CD4-positive, alpha-beta T cell treated with Interleukin-6 for 4 hours (primary cell): ENCODE results near the gene RNF126.
"Not testable (repeated sequence)": the region's sequence is repeated elsewhere in the genome, so short reads cannot be mapped to it uniquely, and the experiment has no call there.

Experiments
- DNase-seq: peaks from one replicate; pipeline ENCODE4 v3.0.0-alpha.2; 2020; ENCODE audit warnings: mixed read lengths

RNF126 gene

GRCh38 chr19:662962-663681 lies at the start of gene RNF126:
RNF126 (minus strand) TSS chr19:663214; CDS start chr19:663121, 93 bp downstream.
- DNase-seq: peak; percentile 96

GRCh38 chr19:711254-711653 lies 48.2 kb upstream of the RNF126 start:
- DNase-seq: no peak

- DNase-seq: no peak
Observed at GRCh38 chr19:710767-711166, 47.8 kb upstream of the RNF126 start.

GRCh38 chr19:709965-710571 lies 47.1 kb upstream of the RNF126 start:
- DNase-seq: no peak

- no peak for DNase-seq
Observed at GRCh38 chr19:709196-709964, 46.4 kb upstream of the RNF126 start.

GRCh38 chr19:708154-709143 lies 45.4 kb upstream of the RNF126 start, which contains the start of gene PALM:
PALM (plus strand) TSS chr19:708935; CDS start chr19:709147, 212 bp downstream.
- DNase-seq: no peak

GRCh38 chr19:704447-704741 lies 41.4 kb upstream of the RNF126 start:
- no peak for DNase-seq

- peak; percentile 46 for DNase-seq
Observed at GRCh38 chr19:703651-704446, 40.8 kb upstream of the RNF126 start.

- DNase-seq: no peak
Observed at GRCh38 chr19:703329-703650, 40.3 kb upstream of the RNF126 start.

DNA sequence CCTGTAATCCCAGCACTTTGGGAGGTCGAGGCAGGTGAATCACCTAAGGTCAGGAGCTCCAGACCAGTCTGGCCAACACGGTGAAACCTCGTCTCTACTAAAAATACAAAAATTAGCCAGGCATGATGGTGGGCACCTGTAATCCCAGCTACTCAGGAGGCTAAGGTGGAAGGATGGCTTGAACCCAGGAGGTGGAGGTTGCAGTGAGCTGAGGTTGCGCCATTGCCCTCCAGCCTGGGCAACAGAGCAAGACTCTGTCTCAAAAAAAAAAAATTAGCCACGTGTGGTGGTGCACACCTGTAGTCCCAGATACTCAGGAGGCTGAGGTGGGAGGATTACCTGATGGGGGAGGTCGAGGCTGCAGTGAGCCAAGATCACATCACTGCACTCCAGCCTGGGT lies 39.8 kb upstream of the RNF126 start:
- DNase-seq: not testable (repeated sequence)

DNA sequence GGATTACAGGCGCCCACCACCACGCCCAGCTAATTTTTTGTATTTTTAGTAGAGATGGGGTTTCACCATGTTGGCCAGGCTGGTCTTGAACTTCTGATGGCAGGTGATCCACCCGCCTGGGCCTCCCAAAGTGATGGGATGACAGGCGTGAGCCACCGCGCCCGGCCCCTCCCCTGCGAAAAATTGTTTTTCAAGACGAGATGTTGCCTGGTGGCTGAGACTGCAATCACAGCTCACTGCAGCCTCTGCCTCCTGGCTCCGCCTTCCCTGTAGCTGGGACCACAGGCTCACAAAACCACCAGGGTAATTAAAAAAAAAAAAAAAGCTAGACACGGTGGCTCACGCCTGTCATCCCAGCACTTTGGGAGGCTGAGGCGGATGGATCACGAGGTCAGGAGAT lies 36.9 kb upstream of the RNF126 start:
- DNase-seq: not testable (repeated sequence)

DNA sequence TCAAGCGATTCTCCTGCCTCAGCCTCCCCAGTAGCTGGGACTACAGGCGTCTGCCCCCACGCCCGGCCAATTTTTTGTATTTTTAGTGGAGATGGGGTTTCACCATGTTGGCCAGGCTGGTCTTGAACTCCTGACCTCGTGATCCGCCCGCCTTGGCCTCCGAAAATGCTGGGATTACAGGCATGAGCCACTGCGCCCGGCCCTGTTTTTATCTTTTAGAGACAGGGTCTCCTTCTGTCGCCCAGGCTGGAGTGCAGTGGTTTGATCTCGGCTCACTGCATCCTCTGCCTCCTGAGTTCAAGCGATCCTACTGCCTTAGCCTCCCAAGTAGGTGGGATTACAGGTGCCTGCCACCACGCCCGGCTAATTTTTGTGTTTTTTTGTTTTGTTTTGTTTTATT lies 35.5 kb upstream of the RNF126 start:
- DNase-seq: not testable (repeated sequence)

DNA sequence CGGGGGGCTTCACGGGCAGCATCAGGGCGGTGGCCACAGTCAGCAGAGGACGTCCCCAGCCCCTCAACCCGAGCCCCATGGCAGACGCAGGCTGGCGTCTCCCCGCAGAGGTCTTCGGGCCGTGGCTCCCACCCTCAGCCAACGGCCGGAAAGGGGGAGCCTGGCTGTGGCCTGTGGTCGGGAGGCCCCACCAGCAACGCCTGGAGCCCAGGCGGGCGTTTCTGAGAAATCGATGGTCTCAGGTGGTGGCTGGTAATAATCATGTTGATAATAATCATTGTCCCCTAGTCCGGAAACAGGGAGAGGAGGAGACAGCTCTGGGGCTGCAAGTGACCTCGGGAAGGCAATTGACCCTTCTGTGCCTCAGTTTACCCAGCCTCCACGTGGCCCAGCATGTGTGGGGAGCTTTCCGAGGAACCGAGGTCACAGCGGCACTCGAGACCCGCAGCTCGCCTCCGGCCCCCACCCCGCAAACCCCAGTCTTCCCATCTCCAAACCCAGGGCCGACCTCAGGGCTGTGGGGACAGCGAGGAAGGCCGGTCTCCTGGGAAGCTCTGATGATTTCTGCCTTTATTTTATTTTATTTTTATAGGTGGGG lies 32.4 kb upstream of the RNF126 start, which contains the start of gene PRSS57:
Gene PRSS57, minus strand, starts transcription at position 101 of the 598 bp plus-strand sequence. Its CDS starts 22 bp downstream, at position 79.
- no peak for DNase-seq

- no peak for DNase-seq
Observed at GRCh38 chr19:694481-695351, 31.7 kb upstream of the RNF126 start.

DNA sequence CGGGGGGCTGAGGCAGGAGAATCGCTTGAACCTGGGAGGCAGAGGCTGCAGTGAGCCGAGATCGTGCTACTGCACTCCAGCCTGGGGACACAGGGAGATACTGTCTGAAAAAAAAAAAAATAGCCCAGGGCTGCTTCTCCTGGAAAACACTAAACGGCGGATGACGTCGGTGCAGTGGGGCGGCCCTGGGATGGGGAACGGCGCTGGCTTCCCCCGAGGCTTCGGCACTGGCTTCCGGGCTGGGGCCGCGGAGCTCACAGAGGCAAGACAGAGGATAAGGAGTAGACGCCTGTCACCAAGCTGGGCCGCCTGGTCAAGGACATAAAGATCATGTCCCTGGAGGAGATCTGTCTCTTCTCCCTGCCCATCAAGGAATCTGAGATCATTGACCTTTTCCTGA lies 27.2 kb upstream of the RNF126 start:
- DNase-seq: no peak

- no peak for DNase-seq
Observed at GRCh38 chr19:688992-689391, 26.0 kb upstream of the RNF126 start.

- no peak for DNase-seq
Observed at GRCh38 chr19:688214-688613, 25.2 kb upstream of the RNF126 start.

GRCh38 chr19:687569-688166 lies 24.7 kb upstream of the RNF126 start:
- no peak for DNase-seq

GRCh38 chr19:686589-687297 lies 23.7 kb upstream of the RNF126 start:
- no peak for DNase-seq
